Type B pancreatic cell (in vitro differentiated cells): ENCODE data around the gene GGA2. TPM values are rescaled to one million over a fixed set of nuclear protein-coding genes. Genes with fewer than 3 reads are reported as not detected.

Experiments
- DNase-seq: peaks from one replicate; pipeline ENCODE4 v3.0.0; 2021; ENCODE audit warnings: mixed read lengths; ENCODE audit not compliant: unreplicated experiment; ENCODE audit errors: extremely low spot score
- H3K27ac Mint-ChIP-seq: 2 replicates; pipeline ENCODE4 v1.8.0; 2021; ENCODE audit warnings: mild to moderate bottlenecking, mixed read lengths
- H3K27me3 Mint-ChIP-seq: 2 replicates; pipeline ENCODE4 v1.8.0; 2021; ENCODE audit warnings: mixed read lengths
- H3K36me3 Mint-ChIP-seq: 2 replicates; pipeline ENCODE4 v1.8.0; 2021; ENCODE audit warnings: mixed read lengths
- H3K4me1 Mint-ChIP-seq: one replicate; pipeline ENCODE4 v1.8.0; 2021; ENCODE audit warnings: mixed read lengths; ENCODE audit not compliant: unreplicated experiment
- H3K4me3 Mint-ChIP-seq: 2 replicates; pipeline ENCODE4 v1.8.0; 2021; ENCODE audit warnings: mild to moderate bottlenecking, mixed read lengths
- H3K9me3 Mint-ChIP-seq: 2 replicates; pipeline ENCODE4 v1.8.0; 2021; ENCODE audit warnings: mixed read lengths
- CTCF ChIP-seq: fragments of 200-600 bp; sonication (generic); conservative IDR thresholded peaks from 2 replicates; pipeline ENCODE4 v1.5.0; 2021; ENCODE audit warnings: antibody characterized with exemption, mild to moderate bottlenecking
- total RNA-seq: library from RNA; stranded (reverse); gene quantifications from 2 replicates; pipeline ENCODE4 v1.2.1, GENCODE V29; 2021; ENCODE audit warnings: low replicate concordance

GGA2 gene
- total RNA-seq, 1 donor from 2014 or later, result 105 TPM

- Mint-ChIP-seq H3K4me3 (no peak overlapping the region), H3K36me3 (peaks cover 4% of the 10 kb centered on the region), H3K27me3 (no peaks in the 10 kb centered on the region), H3K27ac (no peak overlapping the region), H3K4me1 (no peaks in the 10 kb centered on the region), H3K9me3 (no peaks in the 10 kb centered on the region)
- no peak for TF ChIP-seq CTCF
- no peak for DNase-seq
Observed at GRCh38 chr16:23535901-23536300, 25.6 kb upstream of the GGA2 start.

- DNase-seq, result no peak
- Mint-ChIP-seq H3K27me3 (no peaks in the 10 kb centered on the region), H3K9me3 (no peaks in the 10 kb centered on the region), H3K4me3 (no peak overlapping the region), H3K36me3 (peaks cover 4% of the 10 kb centered on the region), H3K4me1 (no peaks in the 10 kb centered on the region), H3K27ac (no peak overlapping the region)
- TF ChIP-seq CTCF, result no peak
Observed at GRCh38 chr16:23534868-23535860, 24.9 kb upstream of the GGA2 start.

DNA sequence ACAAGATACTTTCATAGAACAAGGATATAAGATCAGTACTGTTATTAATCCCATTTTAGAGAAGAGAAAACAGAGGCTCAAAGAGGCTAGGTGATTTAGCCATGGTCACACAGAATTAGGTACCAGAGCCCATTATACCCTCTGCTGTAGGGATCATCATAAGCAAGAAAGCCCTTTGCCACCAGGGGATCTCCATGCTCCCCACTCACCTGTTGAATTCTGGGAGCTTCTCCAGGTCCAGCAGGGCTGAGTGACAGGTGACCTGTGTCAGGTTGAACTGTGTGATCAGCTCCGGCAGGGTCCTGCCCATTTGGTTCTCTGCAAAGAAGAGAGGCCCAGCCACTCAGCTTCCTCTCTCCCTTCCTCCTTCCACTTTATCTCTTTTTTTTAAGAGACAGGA lies 22.2 kb upstream of the GGA2 start:
- H3K36me3 Mint-ChIP-seq, result peaks cover 4% of the 10 kb centered on the region
- H3K27me3 Mint-ChIP-seq, result no peaks in the 10 kb centered on the region
- H3K9me3 Mint-ChIP-seq, result no peaks in the 10 kb centered on the region
- H3K4me1 Mint-ChIP-seq, result no peaks in the 10 kb centered on the region
- no peak overlapping the region for H3K27ac Mint-ChIP-seq
- no peak for TF ChIP-seq CTCF
- no peak for DNase-seq
- no peak overlapping the region for H3K4me3 Mint-ChIP-seq

GRCh38 chr16:23530062-23530461 lies 19.8 kb upstream of the GGA2 start:
- no peaks in the 10 kb centered on the region for H3K4me1 Mint-ChIP-seq
- H3K36me3 Mint-ChIP-seq, result peaks cover 4% of the 10 kb centered on the region

DNA sequence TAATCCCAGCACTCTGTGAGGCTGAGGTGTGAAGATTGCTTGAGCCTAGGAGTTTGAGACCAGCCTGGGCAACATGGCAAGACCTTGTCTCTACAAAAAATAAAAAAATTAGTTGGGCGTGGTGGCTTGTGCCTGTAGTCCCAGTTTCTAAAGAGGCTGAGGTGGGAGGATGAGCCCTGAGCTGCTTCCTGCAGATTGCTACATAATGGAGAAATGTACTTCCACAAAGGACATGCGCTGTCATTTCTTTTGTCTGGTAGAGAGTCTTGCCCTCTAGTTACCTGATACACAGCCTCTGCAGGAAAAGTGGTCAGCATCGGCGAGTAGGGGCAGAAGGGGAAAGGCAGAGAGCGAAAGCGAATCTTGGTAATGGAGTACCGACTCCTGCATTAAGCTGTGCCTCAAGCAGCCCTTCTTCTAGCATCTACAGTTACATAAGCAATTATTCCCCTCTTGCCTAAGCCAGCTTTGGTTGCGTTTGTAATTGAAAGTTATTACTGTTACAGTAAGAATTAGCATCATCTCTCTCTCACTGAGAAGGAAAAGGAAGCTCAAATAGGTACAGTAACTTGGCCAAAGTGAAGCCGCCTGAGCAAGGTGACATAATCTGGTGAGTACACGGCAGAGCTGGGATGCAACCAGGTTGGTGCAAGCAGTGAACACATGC lies 18.5 kb upstream of the GGA2 start:
- Mint-ChIP-seq H3K36me3 (peaks cover 4% of the 10 kb centered on the region), H3K27ac (no peak overlapping the region)

More at GRCh38 chr16:23530062-23530461, 19.8 kb upstream of the GGA2 start:
- no peak overlapping the region for H3K4me3 Mint-ChIP-seq
- H3K27me3 Mint-ChIP-seq, result no peaks in the 10 kb centered on the region
- H3K9me3 Mint-ChIP-seq, result no peaks in the 10 kb centered on the region
- no peak overlapping the region for H3K27ac Mint-ChIP-seq
- no peak for TF ChIP-seq CTCF
- no peak for DNase-seq

More for the DNA sequence above, 18.5 kb upstream of the GGA2 start:
- DNase-seq, result no peak
- Mint-ChIP-seq H3K9me3 (no peaks in the 10 kb centered on the region), H3K4me3 (no peak overlapping the region), H3K4me1 (no peaks in the 10 kb centered on the region), H3K27me3 (no peaks in the 10 kb centered on the region)
- TF ChIP-seq CTCF, result no peak
